IgD-negative memory B cell (primary cell): ENCODE data around the gene C5orf63. TPM values are rescaled to one million over a fixed set of nuclear protein-coding genes. Genes with fewer than 3 reads are reported as not detected.
"Not testable (repeated sequence)": the region's sequence is repeated elsewhere in the genome, so short reads cannot be mapped to it uniquely, and the experiment has no call there.

ENCODE experiments used
- H3K27ac Mint-ChIP-seq, 3 donors: one replicate each; pipeline ENCODE4 v1.8.0; 2020 to 2022; ENCODE audit warnings: mild to moderate bottlenecking in 3 of 3, mixed read lengths in 3 of 3, moderate library complexity in 1 of 3
- H3K27me3 Mint-ChIP-seq: one replicate; pipeline ENCODE4 v1.8.0; 2021; ENCODE audit warnings: mixed read lengths
- H3K36me3 Mint-ChIP-seq: one replicate; pipeline ENCODE4 v1.8.0; 2020; ENCODE audit warnings: mild to moderate bottlenecking, mixed read lengths
- H3K4me1 Mint-ChIP-seq, 3 donors: one replicate each; pipeline ENCODE4 v1.8.0; 2020 to 2022; ENCODE audit warnings: mixed read lengths in 3 of 3, mild to moderate bottlenecking in 1 of 3
- H3K4me3 Mint-ChIP-seq, 4 donors: one replicate each; pipeline ENCODE4 v1.8.0; 2020 to 2022; ENCODE audit warnings: mild to moderate bottlenecking in 4 of 4, mixed read lengths in 4 of 4, moderate library complexity in 3 of 4
- H3K9me3 Mint-ChIP-seq, 3 donors: one replicate each; pipeline ENCODE4 v1.8.0; 2020 to 2021; ENCODE audit warnings: mixed read lengths in 3 of 3, mild to moderate bottlenecking in 1 of 3
- polyA plus RNA-seq: library from polyadenylated mRNA; unstranded; fragments of 300-500 nt; fragmentation: Illumina TruSeq; gene quantifications from one replicate; pipeline ENCODE4 v1.2.3, GENCODE V29; 2021

C5orf63 gene
- 11.1 TPM for polyA plus RNA-seq

- H3K36me3 Mint-ChIP-seq = peaks cover 7% of the 10 kb centered on the region
- peaks cover 0 to 4% (median 0%) of the 10 kb centered on the region in 3 donors for H3K9me3 Mint-ChIP-seq
- H3K27me3 Mint-ChIP-seq = no peaks in the 10 kb centered on the region
- peaks cover 9 to 10% (median 10%) of the 10 kb centered on the region in 3 donors for H3K4me1 Mint-ChIP-seq
- peak within 1 kb of the TSS; percentile 86 to 99 (median 94) for H3K4me3 Mint-ChIP-seq
- peak within 1 kb of the TSS; percentile 66 to 99 (median 80) for H3K27ac Mint-ChIP-seq
Measured at GRCh38 chr5:127072861-127073846, at the start of gene C5orf63. C5orf63 (minus strand) TSS chr5:127073502; CDS start chr5:127058995, 14,507 bp downstream.

DNA sequence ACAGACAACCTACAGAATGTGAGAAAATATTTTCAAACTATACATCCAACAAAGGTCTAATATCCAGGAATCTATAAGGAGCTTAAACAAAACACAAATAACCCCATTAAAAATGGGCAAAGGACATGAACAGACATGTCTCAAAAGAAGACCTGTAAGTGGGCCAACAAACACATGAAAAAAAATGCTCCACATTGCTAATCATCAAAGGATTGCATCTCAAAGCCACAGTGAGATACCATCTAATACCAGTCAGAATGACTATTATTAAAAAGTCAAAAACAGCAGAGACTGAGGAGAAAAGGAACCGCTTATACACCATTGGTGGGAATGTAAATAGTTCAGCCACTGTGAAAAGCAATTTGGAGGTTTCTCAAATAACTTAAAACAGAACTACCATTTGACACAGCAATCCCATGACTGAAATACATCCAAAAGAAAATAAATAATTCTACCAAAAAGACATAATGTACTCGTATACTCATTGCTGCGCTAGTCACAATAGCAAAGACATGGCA, 39.1 kb upstream of the C5orf63 start:
- Mint-ChIP-seq H3K27me3 (peaks cover 12% of the 10 kb centered on the region), H3K4me3 (no peak overlapping the region), H3K9me3 (no peaks in the 10 kb centered on the region), H3K27ac (no peak overlapping the region), H3K4me1 (peaks cover 0 to 5% (median 2%) of the 10 kb centered on the region in 3 donors), H3K36me3 (peaks cover 5% of the 10 kb centered on the region)

GRCh38 chr5:127111112-127111511, 37.8 kb upstream of the C5orf63 start:
- peaks cover 5% of the 10 kb centered on the region for H3K36me3 Mint-ChIP-seq

DNA sequence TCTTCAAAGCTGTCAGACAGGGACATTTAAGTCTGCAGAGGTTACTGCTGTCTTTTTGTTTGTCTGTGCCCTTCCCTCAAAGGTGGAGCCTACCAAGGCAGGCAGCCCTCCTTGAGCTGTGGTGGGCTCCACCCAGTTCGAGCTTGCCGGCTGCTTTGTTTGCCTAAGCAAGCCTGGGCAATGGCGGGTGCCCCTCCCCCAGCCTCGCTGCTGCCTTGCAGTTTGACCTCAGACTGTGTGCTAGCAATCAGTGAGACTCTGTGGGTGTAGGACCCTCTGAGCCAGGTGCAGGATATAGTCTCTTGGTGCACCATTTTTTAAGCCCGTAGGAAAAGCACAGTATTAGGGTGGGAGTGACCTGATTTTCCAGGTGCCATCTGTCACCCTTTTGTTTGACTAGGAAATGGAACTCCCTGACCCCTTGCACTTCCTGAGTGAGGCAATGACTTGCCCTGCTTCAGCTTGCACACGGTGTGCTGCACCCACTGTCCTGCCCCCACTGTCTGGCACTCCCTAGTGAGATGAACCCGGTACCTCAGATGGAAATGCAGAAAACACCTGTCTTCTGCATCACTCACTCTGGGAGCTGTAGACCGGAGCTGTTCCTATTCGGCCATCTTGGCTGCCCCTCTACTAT, 35.4 kb upstream of the C5orf63 start:
- H3K4me1 Mint-ChIP-seq, H3K36me3 Mint-ChIP-seq, H3K27ac Mint-ChIP-seq, H3K4me3 Mint-ChIP-seq, H3K9me3 Mint-ChIP-seq, H3K27me3 Mint-ChIP-seq: not testable (repeated sequence)

More at GRCh38 chr5:127111112-127111511, 37.8 kb upstream of the C5orf63 start:
- Mint-ChIP-seq H3K4me3 (no peak overlapping the region), H3K27ac (no peak overlapping the region), H3K27me3 (peaks cover 10% of the 10 kb centered on the region), H3K9me3 (no peaks in the 10 kb centered on the region), H3K4me1 (peaks cover 0 to 5% (median 2%) of the 10 kb centered on the region in 3 donors)

DNA sequence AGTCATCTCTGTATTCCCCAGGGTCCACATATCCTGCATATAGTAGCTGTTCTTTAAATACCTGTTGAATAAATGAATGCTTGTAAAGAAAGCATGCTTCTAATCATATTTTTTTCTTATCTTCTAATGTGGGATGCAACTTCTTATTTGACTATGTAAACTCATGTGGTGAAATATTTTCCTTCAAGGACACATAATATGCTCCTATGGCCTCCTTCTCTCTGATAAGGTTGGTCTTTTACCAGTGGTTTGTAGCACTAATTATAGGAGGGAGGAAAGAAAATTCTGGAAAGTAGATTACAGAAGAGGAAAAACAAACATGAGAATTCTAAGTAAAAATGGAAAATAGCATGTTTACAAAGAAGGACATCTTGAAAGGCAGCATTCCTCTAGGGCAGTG, 28.6 kb upstream of the C5orf63 start:
- Mint-ChIP-seq H3K9me3 (peaks cover 0 to 1% (median 0%) of the 10 kb centered on the region in 3 donors), H3K4me1 (no peaks in the 10 kb centered on the region), H3K27ac (no peak overlapping the region), H3K27me3 (peaks cover 1% of the 10 kb centered on the region), H3K36me3 (no peaks in the 10 kb centered on the region), H3K4me3 (no peak overlapping the region)

GRCh38 chr5:127101533-127101932, 28.2 kb upstream of the C5orf63 start:
- H3K27me3 Mint-ChIP-seq = peaks cover 3% of the 10 kb centered on the region
- no peaks in the 10 kb centered on the region for H3K4me1 Mint-ChIP-seq
- H3K27ac Mint-ChIP-seq = no peak overlapping the region
- no peaks in the 10 kb centered on the region for H3K36me3 Mint-ChIP-seq
- H3K9me3 Mint-ChIP-seq = peaks cover 0 to 1% (median 0%) of the 10 kb centered on the region in 3 donors
- no peak overlapping the region for H3K4me3 Mint-ChIP-seq

GRCh38 chr5:127098241-127098640, 24.9 kb upstream of the C5orf63 start:
- Mint-ChIP-seq H3K27ac (no peak overlapping the region), H3K4me1 (no peaks in the 10 kb centered on the region), H3K4me3 (no peak overlapping the region), H3K9me3 (no peaks in the 10 kb centered on the region), H3K27me3 (peaks cover 7% of the 10 kb centered on the region), H3K36me3 (no peaks in the 10 kb centered on the region)

DNA sequence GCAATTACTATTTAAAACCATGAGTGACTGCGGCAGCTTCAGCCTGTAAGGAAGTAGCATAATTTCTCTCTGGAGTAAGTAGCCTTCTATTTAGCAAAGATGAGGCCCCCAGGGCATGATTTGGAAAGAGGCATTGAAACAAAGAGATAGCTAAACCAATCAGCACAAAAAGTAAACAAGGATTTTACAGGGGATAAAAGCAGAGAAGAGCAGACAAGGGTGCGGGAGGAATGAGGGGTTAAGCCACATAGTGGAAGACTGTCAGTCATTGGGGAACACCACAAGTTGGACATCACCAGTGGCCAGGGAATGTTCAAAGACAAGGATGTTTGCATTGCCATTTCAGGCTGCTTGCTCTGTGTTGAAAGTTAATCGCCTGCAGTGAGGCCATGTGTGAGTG, 24.0 kb upstream of the C5orf63 start:
- no peaks in the 10 kb centered on the region for H3K36me3 Mint-ChIP-seq
- no peaks in the 10 kb centered on the region for H3K4me1 Mint-ChIP-seq
- H3K4me3 Mint-ChIP-seq = no peak overlapping the region
- H3K27ac Mint-ChIP-seq = no peak overlapping the region
- H3K27me3 Mint-ChIP-seq = peaks cover 7% of the 10 kb centered on the region
- no peaks in the 10 kb centered on the region for H3K9me3 Mint-ChIP-seq

DNA sequence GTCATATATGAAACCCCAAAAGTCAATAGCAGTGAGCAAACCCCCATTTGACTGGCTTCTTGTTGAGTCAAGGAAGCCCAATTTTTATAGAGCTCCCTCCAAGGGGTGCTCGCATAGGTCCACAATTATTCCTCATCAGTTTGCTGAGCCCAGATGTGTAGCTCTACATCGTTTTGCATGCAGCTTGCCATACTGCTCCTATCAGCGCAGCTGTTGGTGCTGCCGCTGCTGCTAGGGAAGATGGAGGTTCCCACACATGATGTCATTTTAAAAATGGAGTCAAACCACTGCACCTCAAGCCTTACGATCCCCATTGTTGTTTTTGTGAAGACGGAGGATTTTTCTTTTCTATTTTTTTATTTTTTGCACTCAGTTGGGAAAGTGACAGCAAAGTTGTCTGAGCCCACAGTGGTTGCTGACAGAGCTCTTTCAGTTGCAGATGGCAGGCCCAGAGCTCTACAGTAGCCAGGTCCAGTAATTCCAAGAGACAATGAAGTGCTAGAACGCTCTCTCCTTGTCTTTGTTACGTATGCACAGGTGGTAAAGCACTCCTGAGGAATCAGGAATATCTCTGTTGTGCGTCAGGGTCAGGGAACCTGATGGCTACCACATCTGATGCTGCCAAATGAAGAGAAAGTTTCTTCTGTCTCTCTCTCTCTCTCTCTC, 23.2 kb upstream of the C5orf63 start:
- Mint-ChIP-seq H3K36me3 (no peaks in the 10 kb centered on the region), H3K27me3 (peaks cover 7% of the 10 kb centered on the region), H3K9me3 (no peaks in the 10 kb centered on the region), H3K27ac (no peak overlapping the region), H3K4me1 (no peaks in the 10 kb centered on the region), H3K4me3 (no peak overlapping the region)

- peaks cover 7% of the 10 kb centered on the region for H3K27me3 Mint-ChIP-seq
- H3K4me1 Mint-ChIP-seq = no peaks in the 10 kb centered on the region
- H3K9me3 Mint-ChIP-seq = no peaks in the 10 kb centered on the region
- peak overlapping the region in 1 of 3 donors; percentile 60 for H3K27ac Mint-ChIP-seq
- no peaks in the 10 kb centered on the region for H3K36me3 Mint-ChIP-seq
- H3K4me3 Mint-ChIP-seq = no peak overlapping the region
Measured at GRCh38 chr5:127094161-127094814, 21.0 kb upstream of the C5orf63 start.

- no peak overlapping the region for H3K4me3 Mint-ChIP-seq
- peaks cover 10% of the 10 kb centered on the region for H3K27me3 Mint-ChIP-seq
- H3K4me1 Mint-ChIP-seq = peaks cover 0 to 3% (median 0%) of the 10 kb centered on the region in 3 donors
- no peaks in the 10 kb centered on the region for H3K9me3 Mint-ChIP-seq
- no peak overlapping the region for H3K27ac Mint-ChIP-seq
- H3K36me3 Mint-ChIP-seq = no peaks in the 10 kb centered on the region
Measured at GRCh38 chr5:127092690-127093089, 19.4 kb upstream of the C5orf63 start.

GRCh38 chr5:127089191-127089590, 15.9 kb upstream of the C5orf63 start:
- Mint-ChIP-seq H3K4me3 (no peak overlapping the region), H3K36me3 (no peaks in the 10 kb centered on the region), H3K27ac (peak overlapping the region in 1 of 3 donors; percentile 9), H3K4me1 (peaks cover 0 to 3% (median 0%) of the 10 kb centered on the region in 3 donors), H3K9me3 (no peaks in the 10 kb centered on the region), H3K27me3 (peaks cover 2% of the 10 kb centered on the region)

DNA sequence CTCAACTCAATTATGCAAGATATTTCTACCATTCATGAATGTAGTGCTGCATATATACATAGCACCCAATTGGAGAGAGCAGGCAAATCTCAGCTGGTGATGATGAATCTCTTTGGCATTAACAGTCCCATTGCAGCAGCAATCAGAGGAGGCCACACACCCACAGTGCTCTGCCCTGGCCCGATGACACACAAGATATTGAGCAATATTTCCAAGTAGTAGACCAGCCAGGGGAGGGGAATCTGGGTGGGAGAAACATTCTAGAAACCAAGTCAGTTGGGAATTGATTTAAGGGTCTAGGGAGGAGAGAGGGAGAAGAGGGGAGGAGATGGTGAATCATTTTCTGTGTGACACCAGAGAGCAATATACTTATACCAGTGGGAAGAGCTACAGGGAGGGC, 14.9 kb upstream of the C5orf63 start:
- Mint-ChIP-seq H3K4me1 (peaks cover 0 to 3% (median 0%) of the 10 kb centered on the region in 3 donors), H3K27me3 (peaks cover 2% of the 10 kb centered on the region), H3K9me3 (no peaks in the 10 kb centered on the region), H3K27ac (peak overlapping the region in 1 of 3 donors; percentile 82), H3K4me3 (no peak overlapping the region), H3K36me3 (no peaks in the 10 kb centered on the region)

DNA sequence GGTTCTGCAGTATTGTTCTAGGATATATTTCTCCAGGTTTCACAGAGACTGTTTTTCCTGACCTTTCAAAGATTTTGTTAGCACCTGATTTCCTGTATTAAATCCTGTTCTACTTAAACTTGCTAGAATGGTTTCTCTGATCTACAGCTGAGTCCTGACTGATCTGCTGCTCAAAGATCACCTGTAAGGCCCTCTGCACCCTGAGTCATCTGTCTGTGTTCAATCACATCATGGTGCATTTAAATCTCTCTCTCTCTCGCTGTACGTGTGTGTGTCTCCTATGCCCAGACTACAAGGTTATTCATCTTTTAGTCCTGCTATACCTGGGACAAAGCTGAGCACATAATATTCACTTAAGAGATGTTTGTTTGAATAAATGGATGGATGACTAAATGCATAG, 13.3 kb upstream of the C5orf63 start:
- Mint-ChIP-seq H3K27me3 (peaks cover 2% of the 10 kb centered on the region), H3K36me3 (no peaks in the 10 kb centered on the region), H3K4me1 (peaks cover 0 to 3% (median 0%) of the 10 kb centered on the region in 3 donors), H3K9me3 (no peaks in the 10 kb centered on the region), H3K4me3 (no peak overlapping the region), H3K27ac (no peak overlapping the region)
